Ishikawa (cell line): Measurements from ENCODE around the gene COX6B2.

Source experiments
- CEBPB ChIP-seq: IDR thresholded peaks from 2 replicates; pipeline ENCODE4 v1.6.1; 2012
- EGR1 ChIP-seq: IDR thresholded peaks from 2 replicates; pipeline ENCODE4 v1.6.1; 2012
- EP300 ChIP-seq: IDR thresholded peaks from 2 replicates; pipeline ENCODE4 v1.6.1; 2012; ENCODE audit warnings: borderline replicate concordance
- MAX ChIP-seq: IDR thresholded peaks from 2 replicates; pipeline ENCODE4 v1.6.1; 2012
- RAD21 ChIP-seq: IDR thresholded peaks from 2 replicates; pipeline ENCODE4 v1.6.1; 2012; ENCODE audit warnings: low read depth
- REST ChIP-seq: IDR thresholded peaks from 2 replicates; pipeline ENCODE4 v1.6.1; 2012; ENCODE audit warnings: low read depth, mild to moderate bottlenecking
- ZBTB7A ChIP-seq: IDR thresholded peaks from 2 replicates; pipeline ENCODE4 v1.6.1; 2012; ENCODE audit warnings: low read depth

- TF ChIP-seq MAX: no peak
- no peak for TF ChIP-seq EP300
- no peak for TF ChIP-seq EGR1
- TF ChIP-seq RAD21: no peak
- no peak for TF ChIP-seq REST
- no peak for TF ChIP-seq CEBPB
- no peak for TF ChIP-seq ZBTB7A
Observed at GRCh38 chr19:55340784-55341147, 13.8 kb downstream of the COX6B2 start.
